Prostate gland (tissue), 2 donors: Measurements from ENCODE around the gene DMD.

Source experiments
- POLR2A ChIP-seq: fragments of 450-650 bp; IDR thresholded peaks from one replicate; pipeline ENCODE4 v1.6.1; 2016; ENCODE audit warnings: antibody characterized with exemption, mild to moderate bottlenecking
- TF ChIP-seq, protein P1 (sequence below), 4 experiments: fragments of 200-600 bp in 2 of 4; fragments of 450-650 bp in 2 of 4; sonication (generic) in 2 of 4; IDR thresholded peaks; 1 replicate in 3 of 4; 2 replicates in 1 of 4; pipeline ENCODE4 v1.5.1; 2016 to 2019; ENCODE audit warnings: antibody characterized with exemption in 4 of 4, mild to moderate bottlenecking in 2 of 4, moderate library complexity in 2 of 4

- TF ChIP-seq, protein P1, sequence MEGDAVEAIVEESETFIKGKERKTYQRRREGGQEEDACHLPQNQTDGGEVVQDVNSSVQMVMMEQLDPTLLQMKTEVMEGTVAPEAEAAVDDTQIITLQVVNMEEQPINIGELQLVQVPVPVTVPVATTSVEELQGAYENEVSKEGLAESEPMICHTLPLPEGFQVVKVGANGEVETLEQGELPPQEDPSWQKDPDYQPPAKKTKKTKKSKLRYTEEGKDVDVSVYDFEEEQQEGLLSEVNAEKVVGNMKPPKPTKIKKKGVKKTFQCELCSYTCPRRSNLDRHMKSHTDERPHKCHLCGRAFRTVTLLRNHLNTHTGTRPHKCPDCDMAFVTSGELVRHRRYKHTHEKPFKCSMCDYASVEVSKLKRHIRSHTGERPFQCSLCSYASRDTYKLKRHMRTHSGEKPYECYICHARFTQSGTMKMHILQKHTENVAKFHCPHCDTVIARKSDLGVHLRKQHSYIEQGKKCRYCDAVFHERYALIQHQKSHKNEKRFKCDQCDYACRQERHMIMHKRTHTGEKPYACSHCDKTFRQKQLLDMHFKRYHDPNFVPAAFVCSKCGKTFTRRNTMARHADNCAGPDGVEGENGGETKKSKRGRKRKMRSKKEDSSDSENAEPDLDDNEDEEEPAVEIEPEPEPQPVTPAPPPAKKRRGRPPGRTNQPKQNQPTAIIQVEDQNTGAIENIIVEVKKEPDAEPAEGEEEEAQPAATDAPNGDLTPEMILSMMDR (IDR thresholded peaks at IDR 0.05), result no peak
- TF ChIP-seq POLR2A, result no peak
These were observed 1548.2 kb downstream of the DMD start for GRCh38 chrX:31663172-31663571.
